Naive thymus-derived CD8-positive, alpha-beta T cell (primary cell): ENCODE measurements around the gene KRTAP1-4. TPM values are rescaled to one million over a fixed set of nuclear protein-coding genes. Genes with fewer than 3 reads are reported as not detected.
A peak's percentile ranks its signal among the peaks of the same experiment; 100 is the strongest.
"Not testable (repeated sequence)": the region's sequence is repeated elsewhere in the genome, so short reads cannot be mapped to it uniquely, and the experiment has no call there.

Experiments
- ATAC-seq, 2 donors: fragments of 150-1000 bp; cut with Tn5 transposase in 1 of 2; sonication (Bioruptor Pico), chemical (Tn5 transposase) in 1 of 2; 1 replicate in 1 of 2; 2 replicates in 1 of 2; pipeline ENCODE4 v1.10.0; 2021; ENCODE audit warnings: mild to moderate bottlenecking in 2 of 2, moderate library complexity in 2 of 2
- POLR2A ChIA-PET: fragments of 350-600 bp; sonication (Branson Sonifier 250); formaldehyde crosslinking; loops from one replicate; lab custom pipeline; 2021; ENCODE audit warnings: antibody characterized with exemption; lab: Charles Lee
- DNase-seq, 10 donors: peaks; one replicate each; pipeline versions ENCODE4 v3.0.0 to v3.0.0-alpha.2; 2020 to 2022
- H3K27ac Mint-ChIP-seq, 10 donors: one replicate each; pipeline ENCODE4 v1.8.0; 2020 to 2022; ENCODE audit warnings: mild to moderate bottlenecking in 10 of 10, mixed read lengths in 10 of 10, moderate library complexity in 4 of 10, inconsistent platforms in 1 of 10
- H3K27me3 Mint-ChIP-seq, 5 donors: one replicate each; pipeline ENCODE4 v1.8.0; 2021 to 2022; ENCODE audit warnings: mixed read lengths in 5 of 5
- H3K36me3 Mint-ChIP-seq, 3 donors: one replicate each; pipeline ENCODE4 v1.8.0; 2020 to 2022; ENCODE audit warnings: mixed read lengths in 3 of 3, mild to moderate bottlenecking in 2 of 3, inconsistent platforms in 1 of 3
- H3K4me1 Mint-ChIP-seq, 4 donors: one replicate each; pipeline ENCODE4 v1.8.0; 2021 to 2022; ENCODE audit warnings: mixed read lengths in 4 of 4
- H3K4me3 Mint-ChIP-seq, 10 donors: one replicate each; pipeline ENCODE4 v1.8.0; 2020 to 2022; ENCODE audit warnings: mild to moderate bottlenecking in 10 of 10, mixed read lengths in 10 of 10, moderate library complexity in 6 of 10, inconsistent platforms in 1 of 10
- H3K9me3 Mint-ChIP-seq, 9 donors: one replicate each; pipeline ENCODE4 v1.8.0; 2020 to 2022; ENCODE audit warnings: mixed read lengths in 9 of 9, mild to moderate bottlenecking in 3 of 9, inconsistent platforms in 1 of 9, moderate library complexity in 1 of 9
- polyA plus RNA-seq, 3 donors: library from polyadenylated mRNA; unstranded; fragments of 300-500 nt; fragmentation: Illumina TruSeq; gene quantifications; one replicate each; pipeline ENCODE4 v1.2.3, GENCODE V29; 2021
- total RNA-seq, 8 experiments: library from RNA in 2 of 8; stranded (reverse) in 2 of 8; gene quantifications; one replicate each; pipeline ENCODE4 v1.2.3 and lab custom pipeline; 2021 to 2026

The KRTAP1-4 gene
- total and polyA plus RNA-seq, 5 experiments from 2014 or later, result not detected

- H3K9me3 Mint-ChIP-seq, H3K36me3 Mint-ChIP-seq, H3K4me3 Mint-ChIP-seq, H3K4me1 Mint-ChIP-seq, DNase-seq, ATAC-seq, POLR2A ChIA-PET: not testable (repeated sequence)
- Mint-ChIP-seq H3K27ac (peak overlapping the region in 1 of 10 donors; percentile 6), H3K27me3 (peaks cover 14 to 56% (median 30%) of the 10 kb centered on the region in 5 donors)
Measured at GRCh38 chr17:41059276-41060051, 29.5 kb upstream of the KRTAP1-4 start.

- POLR2A ChIA-PET, result no interaction called here
- Mint-ChIP-seq H3K27ac (no peak overlapping the region), H3K4me3 (no peak overlapping the region), H3K36me3 (peaks cover 0 to 7% (median 4%) of the 10 kb centered on the region in 3 donors), H3K27me3 (peaks cover 14 to 53% (median 27%) of the 10 kb centered on the region in 5 donors), H3K9me3 (peaks cover 0 to 7% (median 0%) of the 10 kb centered on the region in 9 donors), H3K4me1 (no peaks in the 10 kb centered on the region)
- ATAC-seq (no peak), DNase-seq (no peak)
Measured at GRCh38 chr17:41058741-41059140, 28.7 kb upstream of the KRTAP1-4 start.

- DNase-seq, result no peak
- peaks cover 0 to 7% (median 0%) of the 10 kb centered on the region in 9 donors for H3K9me3 Mint-ChIP-seq
- ATAC-seq, result no peak
- peaks cover 14 to 52% (median 25%) of the 10 kb centered on the region in 5 donors for H3K27me3 Mint-ChIP-seq
- POLR2A ChIA-PET, result no interaction called here
- no peaks in the 10 kb centered on the region for H3K4me1 Mint-ChIP-seq
- H3K36me3 Mint-ChIP-seq, result peaks cover 0 to 7% (median 6%) of the 10 kb centered on the region in 3 donors
- no peak overlapping the region for H3K4me3 Mint-ChIP-seq
- no peak overlapping the region for H3K27ac Mint-ChIP-seq
Measured at GRCh38 chr17:41057547-41057946, 27.6 kb upstream of the KRTAP1-4 start.

GRCh38 chr17:41055130-41055529 lies 25.1 kb upstream of the KRTAP1-4 start, which contains the start of gene KRTAP2-2:
Gene KRTAP2-2, minus strand, starts transcription at chr17:41055230. Its CDS starts 19 bp downstream, at chr17:41055211.
- H3K36me3 Mint-ChIP-seq, H3K27ac Mint-ChIP-seq, H3K4me1 Mint-ChIP-seq, POLR2A ChIA-PET, H3K9me3 Mint-ChIP-seq, H3K4me3 Mint-ChIP-seq, ATAC-seq, DNase-seq: not testable (repeated sequence)
- peaks cover 10 to 37% (median 18%) of the 10 kb centered on the region in 5 donors for H3K27me3 Mint-ChIP-seq

GRCh38 chr17:41054556-41054955 lies 24.6 kb upstream of the KRTAP1-4 start:
- H3K9me3 Mint-ChIP-seq, H3K4me1 Mint-ChIP-seq, DNase-seq, ATAC-seq, POLR2A ChIA-PET, H3K36me3 Mint-ChIP-seq, H3K27ac Mint-ChIP-seq, H3K4me3 Mint-ChIP-seq: not testable (repeated sequence)
- H3K27me3 Mint-ChIP-seq, result peaks cover 9 to 36% (median 18%) of the 10 kb centered on the region in 5 donors

- peaks cover 0 to 7% (median 0%) of the 10 kb centered on the region in 9 donors for H3K9me3 Mint-ChIP-seq
- no peak overlapping the region for H3K27ac Mint-ChIP-seq
- ATAC-seq (no peak), DNase-seq (no peak)
- peaks cover 0 to 7% (median 6%) of the 10 kb centered on the region in 3 donors for H3K36me3 Mint-ChIP-seq
- no peaks in the 10 kb centered on the region for H3K4me1 Mint-ChIP-seq
- peaks cover 6 to 31% (median 14%) of the 10 kb centered on the region in 5 donors for H3K27me3 Mint-ChIP-seq
- H3K4me3 Mint-ChIP-seq, result no peak overlapping the region
- POLR2A ChIA-PET, result no interaction called here
Measured at GRCh38 chr17:41054025-41054424, 24.0 kb upstream of the KRTAP1-4 start.

- Mint-ChIP-seq H3K27ac (no peak overlapping the region), H3K4me1 (no peaks in the 10 kb centered on the region), H3K4me3 (no peak overlapping the region), H3K9me3 (peaks cover 0 to 5% (median 0%) of the 10 kb centered on the region in 9 donors), H3K36me3 (peaks cover 0 to 6% (median 5%) of the 10 kb centered on the region in 3 donors), H3K27me3 (peaks cover 8 to 22% (median 15%) of the 10 kb centered on the region in 5 donors)
- POLR2A ChIA-PET, result no interaction called here
- ATAC-seq, result no peak
- no peak for DNase-seq
Measured at GRCh38 chr17:41052566-41052965, 22.6 kb upstream of the KRTAP1-4 start.

GRCh38 chr17:41049110-41049509 lies 19.1 kb upstream of the KRTAP1-4 start:
- no peak overlapping the region for H3K4me3 Mint-ChIP-seq
- peaks cover 0 to 4% (median 2%) of the 10 kb centered on the region in 4 donors for H3K4me1 Mint-ChIP-seq
- peaks cover 0 to 2% (median 0%) of the 10 kb centered on the region in 3 donors for H3K36me3 Mint-ChIP-seq
- H3K27ac Mint-ChIP-seq, result no peak overlapping the region
- ATAC-seq (no peak), DNase-seq (no peak)
- peaks cover 5 to 24% (median 13%) of the 10 kb centered on the region in 5 donors for H3K27me3 Mint-ChIP-seq
- H3K9me3 Mint-ChIP-seq, result peaks cover 0 to 3% (median 2%) of the 10 kb centered on the region in 9 donors
- POLR2A ChIA-PET, result no interaction called here

GRCh38 chr17:41048441-41048840 lies 18.4 kb upstream of the KRTAP1-4 start:
- peaks cover 0 to 3% (median 1%) of the 10 kb centered on the region in 3 donors for H3K36me3 Mint-ChIP-seq
- H3K4me1 Mint-ChIP-seq, result peaks cover 0 to 5% (median 2%) of the 10 kb centered on the region in 4 donors
- H3K9me3 Mint-ChIP-seq, result peaks cover under 1 to 10% (median 5%) of the 10 kb centered on the region in 9 donors
- POLR2A ChIA-PET, result no interaction called here
- H3K4me3 Mint-ChIP-seq, result no peak overlapping the region
- H3K27me3 Mint-ChIP-seq, result peaks cover 5 to 24% (median 13%) of the 10 kb centered on the region in 5 donors
- no peak for DNase-seq
- no peak for ATAC-seq
- H3K27ac Mint-ChIP-seq, result no peak overlapping the region

GRCh38 chr17:41046735-41047465 lies 16.9 kb upstream of the KRTAP1-4 start, which contains the start of gene KRTAP2-1:
Gene KRTAP2-1, minus strand, starts transcription at chr17:41047316. Its CDS starts 49 bp downstream, at chr17:41047267.
- H3K4me1 Mint-ChIP-seq, H3K36me3 Mint-ChIP-seq, ATAC-seq, DNase-seq, H3K4me3 Mint-ChIP-seq: not testable (repeated sequence)
- Mint-ChIP-seq H3K27ac (peak within 1 kb of the TSS in 1 of 10 donors; percentile 34), H3K27me3 (peaks cover 5 to 24% (median 13%) of the 10 kb centered on the region in 5 donors), H3K9me3 (peaks cover 2 to 24% (median 7%) of the 10 kb centered on the region in 9 donors)
- POLR2A ChIA-PET, result interaction anchor here (0.6 kb wide), 1 partner anchor 906 kb away, joined by 5 read pairs; the partner anchor contains the start of gene CASC3

- POLR2A ChIA-PET, result no interaction called here
- no peak overlapping the region for H3K27ac Mint-ChIP-seq
- peaks cover 0 to 5% (median 3%) of the 10 kb centered on the region in 4 donors for H3K4me1 Mint-ChIP-seq
- no peak overlapping the region for H3K4me3 Mint-ChIP-seq
- DNase-seq (no peak), ATAC-seq (no peak)
- peaks cover 4 to 19% (median 10%) of the 10 kb centered on the region in 5 donors for H3K27me3 Mint-ChIP-seq
- peaks cover 2 to 24% (median 7%) of the 10 kb centered on the region in 9 donors for H3K9me3 Mint-ChIP-seq
- H3K36me3 Mint-ChIP-seq, result peaks cover 0 to 5% (median 0%) of the 10 kb centered on the region in 3 donors
Measured at GRCh38 chr17:41042953-41043352, 13.0 kb upstream of the KRTAP1-4 start.

GRCh38 chr17:41040783-41041571 lies 11.0 kb upstream of the KRTAP1-4 start, which contains the start of gene KRTAP1-1:
Gene KRTAP1-1, minus strand, starts transcription at chr17:41041450. Its CDS starts 53 bp downstream, at chr17:41041397.
- POLR2A ChIA-PET, H3K4me3 Mint-ChIP-seq, ATAC-seq, H3K36me3 Mint-ChIP-seq, H3K27ac Mint-ChIP-seq, DNase-seq, H3K4me1 Mint-ChIP-seq: not testable (repeated sequence)
- peaks cover 0 to 17% (median 4%) of the 10 kb centered on the region in 5 donors for H3K27me3 Mint-ChIP-seq
- peaks cover 2 to 24% (median 7%) of the 10 kb centered on the region in 9 donors for H3K9me3 Mint-ChIP-seq
